Stimulated activated CD8-positive, alpha-beta memory T cell treated with anti-CD3 and anti-CD28 coated beads, Interleukin-4, amount 100 ng/mL, for 4 hours (primary cell): ENCODE measurements around the gene NPPC.
"Not testable (repeated sequence)": the region's sequence is repeated elsewhere in the genome, so short reads cannot be mapped to it uniquely, and the experiment has no call there.

Experiments
- DNase-seq, 2 donors: peaks; one replicate each; pipeline ENCODE4 v3.0.0-alpha.2; 2020; ENCODE audit warnings: low read depth in 2 of 2, low spot score in 1 of 2

NPPC gene

DNA sequence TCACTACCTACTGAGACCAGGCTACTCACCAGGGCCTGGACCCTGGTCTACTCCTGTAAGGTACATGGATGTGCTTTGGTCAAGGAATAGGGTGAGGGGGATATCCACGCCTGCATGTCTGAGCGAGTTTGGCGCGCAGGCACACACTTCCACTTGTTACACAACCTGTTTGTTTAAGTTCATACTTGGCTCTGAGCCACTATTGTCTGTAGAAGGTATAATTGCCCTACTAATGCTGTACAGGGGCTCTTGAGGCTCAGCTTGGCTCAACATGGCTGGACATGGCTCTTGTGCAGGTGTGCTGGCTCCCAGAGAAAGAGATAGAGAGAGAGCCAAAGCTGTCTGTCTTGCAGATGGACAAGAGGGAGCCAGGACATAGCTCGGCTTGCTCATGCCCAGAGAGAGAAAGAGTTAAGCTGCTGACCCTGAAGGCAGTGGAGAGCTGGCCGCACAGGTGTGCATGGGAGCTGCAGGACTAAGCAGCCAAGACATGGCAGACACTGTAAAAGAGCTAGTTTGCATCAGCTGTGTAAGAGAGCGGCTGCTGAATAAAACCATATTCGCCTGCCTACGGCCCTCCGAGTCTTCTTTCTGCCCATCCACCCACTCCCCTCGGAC is 35.2 kb downstream of the NPPC start:
- no peak for DNase-seq

DNA sequence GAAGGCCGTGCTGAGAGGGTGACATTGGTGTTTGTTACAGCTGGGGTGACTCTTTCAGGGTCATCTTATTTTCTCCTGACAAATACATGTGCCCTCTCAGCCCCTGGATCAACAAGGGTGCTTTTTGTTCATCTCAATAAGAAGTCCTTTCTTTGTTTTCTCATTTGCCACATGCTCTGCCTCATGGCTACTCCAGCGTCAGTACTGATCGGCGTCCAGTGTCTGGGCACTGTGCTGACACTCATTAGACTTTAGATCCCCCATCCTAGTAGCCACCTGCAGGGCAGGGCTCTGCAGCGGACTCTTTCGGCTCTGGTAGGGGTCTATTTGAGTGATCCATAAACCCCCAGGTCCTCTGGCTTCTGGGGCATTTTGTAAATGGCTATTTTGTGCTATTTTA is 38.4 kb downstream of the NPPC start:
- no peak for DNase-seq

DNA sequence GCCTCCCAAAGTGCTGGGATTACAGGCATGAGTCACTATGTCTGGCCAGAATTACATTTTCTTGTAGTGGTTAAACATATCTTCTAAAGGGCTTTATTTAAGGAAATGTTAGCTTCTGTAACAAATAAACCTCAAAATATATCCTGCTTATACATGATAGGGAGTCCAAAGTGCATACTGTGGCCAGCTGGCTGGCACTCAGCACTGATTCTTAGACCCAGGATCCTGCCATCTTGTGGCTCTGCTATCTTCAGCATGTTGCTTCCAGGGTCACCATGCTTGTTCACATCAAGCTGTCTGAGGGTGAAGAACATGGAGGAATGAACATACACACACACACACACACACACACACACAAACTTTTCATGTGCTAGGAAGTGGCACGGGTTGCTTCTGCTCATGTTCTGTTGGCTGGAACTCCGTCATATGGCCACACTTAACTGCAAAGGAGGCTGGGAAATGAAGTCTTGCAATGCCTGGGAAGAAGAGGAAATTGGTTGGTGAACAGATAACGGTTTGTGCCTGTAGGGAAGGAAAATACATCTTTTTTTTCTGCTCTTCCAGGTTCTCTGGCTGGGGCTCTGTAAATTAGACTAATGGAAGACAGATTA is 40.0 kb downstream of the NPPC start:
- DNase-seq, result no peak

DNA sequence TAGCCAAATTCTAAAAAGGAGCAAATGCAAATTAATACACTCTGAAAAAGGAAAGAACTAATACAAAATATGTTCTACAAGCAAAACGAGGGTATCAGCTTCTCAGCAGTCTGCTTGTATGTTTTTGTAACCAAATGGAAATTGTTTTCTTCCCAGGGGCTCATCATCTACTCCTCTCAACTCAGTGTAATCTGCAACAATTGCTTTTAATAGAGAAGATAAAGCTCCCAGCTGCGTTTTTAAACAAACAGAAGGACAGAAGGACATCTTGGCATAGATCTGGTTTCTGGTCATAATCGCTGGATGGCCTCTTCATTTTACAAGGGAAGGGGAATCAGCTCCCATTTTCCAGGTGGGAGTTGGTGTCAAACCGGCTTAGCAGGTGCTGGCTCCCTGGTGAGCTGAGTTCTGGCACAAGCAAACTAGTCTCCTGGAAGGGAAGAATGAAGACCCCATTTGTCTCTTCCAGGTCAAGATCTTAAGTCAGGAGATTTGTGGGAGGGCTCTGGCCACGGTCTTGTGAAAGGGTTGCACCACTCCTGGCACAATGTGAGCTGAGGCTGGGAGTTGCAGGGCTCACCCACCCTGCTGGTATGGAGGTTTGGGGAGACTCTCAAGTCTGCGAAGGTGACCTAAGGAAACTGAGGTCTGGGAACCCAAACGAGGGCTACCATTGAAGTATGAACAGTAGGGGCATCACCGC is 41.6 kb downstream of the NPPC start:
- no peak for DNase-seq

DNA sequence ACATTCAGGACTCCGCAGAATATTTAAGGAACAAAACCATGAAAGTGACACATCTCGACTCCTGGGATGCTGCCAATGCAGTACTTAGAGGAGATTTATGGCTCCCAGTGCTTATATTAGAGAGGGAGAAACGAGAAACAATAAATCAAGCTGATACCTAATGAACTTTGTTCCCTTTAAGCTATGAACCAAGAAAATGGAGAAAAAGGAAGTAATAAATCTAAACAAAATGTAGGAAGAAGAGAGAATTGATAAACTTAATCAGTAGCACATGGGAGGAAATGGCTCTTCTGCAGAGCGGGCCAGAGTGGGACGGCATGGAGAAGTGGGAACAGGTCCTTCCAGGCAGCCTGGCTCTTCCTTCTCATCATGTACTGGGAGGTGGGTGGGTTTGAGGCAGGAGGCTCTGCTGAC is 42.7 kb downstream of the NPPC start:
- no peak for DNase-seq

DNA sequence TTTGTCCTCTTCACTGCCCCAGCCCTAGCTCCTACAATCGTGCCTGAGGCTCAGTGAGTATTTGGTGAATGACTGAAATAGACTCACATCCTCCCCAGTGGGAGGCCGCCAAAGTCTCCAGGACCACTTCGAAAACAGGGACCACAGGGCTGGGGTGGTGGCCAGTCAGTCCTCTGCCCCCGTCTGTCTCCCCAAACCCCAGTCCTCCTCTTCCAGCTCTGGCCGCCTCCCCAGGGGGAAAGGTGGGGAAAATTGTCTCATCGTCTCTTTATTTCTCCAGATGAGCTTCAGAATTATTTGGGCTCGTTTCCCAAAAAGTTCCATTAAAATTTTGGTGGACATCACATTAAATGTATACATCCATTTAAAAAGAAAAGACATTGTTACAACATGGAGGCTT is 43.5 kb downstream of the NPPC start:
- DNase-seq, result no peak

DNA sequence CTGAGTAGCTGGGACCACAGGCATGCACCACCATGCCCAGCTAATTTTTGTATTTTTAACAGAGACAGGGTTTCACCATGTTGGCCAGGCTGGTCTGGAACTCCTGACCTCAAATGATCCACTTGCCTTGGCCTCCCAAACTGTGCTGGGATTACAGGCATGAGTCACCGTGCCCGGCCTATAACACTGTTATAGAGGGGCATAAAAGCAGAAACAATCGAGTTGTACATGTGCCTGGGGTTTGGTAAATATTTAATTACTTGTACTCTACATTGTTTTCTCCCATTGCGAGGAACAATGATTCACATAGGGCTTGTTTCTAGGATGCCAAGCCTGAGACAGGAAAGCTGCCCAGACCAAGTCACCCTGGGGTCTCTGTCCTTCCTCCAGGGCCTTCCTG is 45.8 kb downstream of the NPPC start:
- not testable (repeated sequence) for DNase-seq

DNA sequence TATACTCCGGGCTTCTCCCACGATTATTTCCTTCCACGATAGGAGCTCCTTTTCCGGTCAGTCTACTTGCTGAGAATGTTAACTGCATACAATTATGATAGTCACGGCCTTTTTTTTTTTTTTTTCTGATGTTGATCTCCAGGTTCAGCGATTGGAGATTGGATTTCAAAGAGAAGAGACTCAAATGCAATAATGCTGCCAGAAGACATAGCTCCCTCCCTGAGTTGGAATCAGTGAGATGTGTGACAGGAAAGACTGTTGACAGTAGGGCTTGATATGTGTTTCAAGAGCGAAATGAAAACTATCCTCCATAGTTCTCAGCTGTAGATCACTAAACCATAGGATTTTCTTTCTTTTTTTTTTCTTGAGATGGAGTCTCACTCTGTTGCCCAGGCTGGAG is 47.0 kb downstream of the NPPC start:
- no peak for DNase-seq

DNA sequence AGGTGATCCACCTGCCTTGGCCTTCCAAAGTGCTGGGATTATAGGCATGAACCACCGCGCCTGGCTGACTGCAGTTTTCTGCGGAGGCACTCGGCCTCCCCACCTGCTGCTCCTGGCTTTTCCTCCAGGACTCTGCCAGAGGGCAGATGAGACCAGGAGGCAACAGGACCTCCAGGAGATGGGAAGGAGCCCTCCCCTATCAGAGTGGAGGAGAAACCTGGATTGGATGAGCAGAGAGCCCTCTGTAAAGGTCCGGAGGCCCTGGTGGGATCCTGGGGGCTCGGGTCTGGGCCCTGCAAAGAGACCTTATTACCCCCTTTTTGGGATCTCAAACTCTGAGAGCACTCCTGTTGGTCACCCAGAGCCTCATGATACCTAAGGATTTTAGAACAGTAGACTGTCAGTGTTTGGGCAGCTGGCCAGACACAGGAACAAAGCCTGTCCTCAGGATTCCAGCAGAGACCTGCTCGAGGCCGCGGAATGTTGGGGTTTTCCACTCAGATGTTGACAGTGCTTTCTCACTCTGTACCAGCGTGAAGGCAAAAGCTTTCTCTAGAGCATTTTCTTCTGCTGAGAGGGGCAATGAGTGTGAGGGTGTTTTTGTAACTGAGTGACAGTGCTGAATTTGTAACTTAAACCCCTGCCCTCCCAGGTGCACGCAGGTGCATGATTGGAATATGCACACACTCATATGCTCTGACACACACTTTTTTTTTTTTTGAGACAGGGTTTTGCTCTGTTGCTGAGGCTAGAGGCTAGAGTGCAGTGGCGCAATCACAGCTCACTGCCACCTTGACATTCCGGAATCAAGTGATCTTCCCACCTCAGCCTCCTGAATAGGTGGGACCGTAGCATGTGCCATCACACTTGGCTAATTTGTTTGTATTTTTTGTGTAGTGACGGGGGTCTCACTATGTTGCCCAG is 48.4 kb downstream of the NPPC start:
- DNase-seq, result no peak

DNA sequence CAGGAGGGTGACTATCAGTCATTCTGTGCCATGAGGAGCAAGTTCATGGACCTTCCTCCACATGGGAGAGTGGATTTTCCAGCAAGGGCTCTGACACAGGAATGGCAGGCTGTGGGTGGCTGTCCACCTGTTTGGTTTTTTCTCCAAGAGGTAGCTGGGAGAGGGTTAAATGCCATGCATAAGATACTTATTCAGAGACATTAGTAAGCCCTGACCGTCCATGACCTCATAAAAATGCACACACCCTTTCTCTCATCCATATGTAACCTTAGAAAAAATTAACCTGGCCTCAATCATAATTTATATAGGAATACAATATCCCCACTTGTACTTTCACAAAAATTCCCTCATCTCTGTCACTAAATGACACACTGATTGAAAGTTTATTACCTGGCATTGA is 51.3 kb downstream of the NPPC start:
- no peak for DNase-seq
